ENCODE results near the gene LGALS8. TPM values are rescaled to one million over a fixed set of nuclear protein-coding genes. Genes with fewer than 3 reads are reported as not detected.
A peak's percentile ranks its signal among the peaks of the same experiment; 100 is the strongest.

The LGALS8 gene
- polyA plus RNA-seq, 1 donor (not counting 4 experiments of a cell fraction or from before 2014, with no cell fraction given): 75.2 TPM

GRCh38 chr1:236489710-236490377, 33.9 kb upstream of the LGALS8 start:
- H3K36me3 ChIP-seq (ENCODE audit: control insufficient read depth in 2 of 2, extremely low read depth in 1 of 2, insufficient read depth in 2 of 2, low read length in 2 of 2): no peaks in the 10 kb centered on the region
- H3K9me3 ChIP-seq (ENCODE audit: control insufficient read depth, low read depth, low read length): no peaks in the 10 kb centered on the region
- H4K20me1 ChIP-seq (ENCODE audit: control insufficient read depth, extremely low read depth, insufficient read depth, low read length): no peaks in the 10 kb centered on the region
- dilution Hi-C loops (cut with MboI; ENCODE audit: extremely low pct_ligation_motif_present, low sequenced_read_pairs): loop anchor here (10.0 kb wide), 1 partner anchor 355 kb away; no protein-coding TSS in a partner anchor
- no peak overlapping the region for H3K4me3 ChIP-seq (ENCODE audit: control insufficient read depth in 2 of 3, extremely low read depth in 1 of 3, insufficient read depth in 2 of 3, low read depth in 1 of 3, low read length in 3 of 3)
- H3K4me2 ChIP-seq (ENCODE audit: control insufficient read depth, extremely low read depth, insufficient read depth, low read depth, low read length): peak overlapping the region; percentile 38
- no peak overlapping the region for H2AFZ ChIP-seq (ENCODE audit: control insufficient read depth, low read length)
- DNase-seq (ENCODE audit: low read depth, low spot score): no peak
- H3K27me3 ChIP-seq (ENCODE audit: control insufficient read depth, extremely low read depth, insufficient read depth, low read length): no peaks in the 10 kb centered on the region
- H3K27ac ChIP-seq (ENCODE audit: control insufficient read depth, insufficient read depth, low read length): no peak overlapping the region
- H3K79me2 ChIP-seq (ENCODE audit: control insufficient read depth, insufficient read depth, low read length): no peaks in the 10 kb centered on the region
- no peak overlapping the region for H3K9ac ChIP-seq (ENCODE audit: control insufficient read depth, extremely low read depth, insufficient read depth, low read length)
- FAIRE-seq: no peak
- no peaks in the 10 kb centered on the region for H3K9me1 ChIP-seq (ENCODE audit: control insufficient read depth, extremely low read depth, insufficient read depth, low read length)
- TF ChIP-seq CTCF (optimal IDR thresholded peaks at IDR 0.05 in 1 of 3, IDR thresholded peaks at IDR 0.05 in 1 of 3, conservative IDR thresholded peaks at IDR 0.05 in 1 of 3; ENCODE audit: extremely low read depth in 1 of 3, insufficient read depth in 2 of 3, low read length in 3 of 3) (peak; percentile 28 to 44 (median 40)), EZH2 (IDR thresholded peaks at IDR 0.05; ENCODE audit: low read length) (no peak)
- no peaks in the 10 kb centered on the region for H3K4me1 ChIP-seq (ENCODE audit: control insufficient read depth, extremely low read depth, insufficient read depth, low read length)

- no peak overlapping the region for H3K4me2 ChIP-seq (ENCODE audit: control insufficient read depth, extremely low read depth, insufficient read depth, low read depth, low read length)
- H2AFZ ChIP-seq (ENCODE audit: control insufficient read depth, low read length): no peak overlapping the region
- H3K36me3 ChIP-seq (ENCODE audit: control insufficient read depth in 2 of 2, extremely low read depth in 1 of 2, insufficient read depth in 2 of 2, low read length in 2 of 2): no peaks in the 10 kb centered on the region
- no peaks in the 10 kb centered on the region for H3K9me1 ChIP-seq (ENCODE audit: control insufficient read depth, extremely low read depth, insufficient read depth, low read length)
- no peaks in the 10 kb centered on the region for H3K9me3 ChIP-seq (ENCODE audit: control insufficient read depth, low read depth, low read length)
- H3K27ac ChIP-seq (ENCODE audit: control insufficient read depth, insufficient read depth, low read length): no peak overlapping the region
- no peaks in the 10 kb centered on the region for H3K4me1 ChIP-seq (ENCODE audit: control insufficient read depth, extremely low read depth, insufficient read depth, low read length)
- DNase-seq (ENCODE audit: low read depth, low spot score): no peak
- dilution Hi-C loops (cut with MboI; ENCODE audit: extremely low pct_ligation_motif_present, low sequenced_read_pairs): loop anchor here (10.0 kb wide), 1 partner anchor 357 kb away; no protein-coding TSS in a partner anchor
- H3K27me3 ChIP-seq (ENCODE audit: control insufficient read depth, extremely low read depth, insufficient read depth, low read length): no peaks in the 10 kb centered on the region
- no peak for TF ChIP-seq CTCF (optimal IDR thresholded peaks at IDR 0.05 in 1 of 3, IDR thresholded peaks at IDR 0.05 in 1 of 3, conservative IDR thresholded peaks at IDR 0.05 in 1 of 3; ENCODE audit: extremely low read depth in 1 of 3, insufficient read depth in 2 of 3, low read length in 3 of 3)
- TF ChIP-seq EZH2 (IDR thresholded peaks at IDR 0.05; ENCODE audit: low read length): no peak
- no peak overlapping the region for H3K4me3 ChIP-seq (ENCODE audit: control insufficient read depth in 2 of 3, extremely low read depth in 1 of 3, insufficient read depth in 2 of 3, low read depth in 1 of 3, low read length in 3 of 3)
- H3K79me2 ChIP-seq (ENCODE audit: control insufficient read depth, insufficient read depth, low read length): no peaks in the 10 kb centered on the region
- H4K20me1 ChIP-seq (ENCODE audit: control insufficient read depth, extremely low read depth, insufficient read depth, low read length): no peaks in the 10 kb centered on the region
- H3K9ac ChIP-seq (ENCODE audit: control insufficient read depth, extremely low read depth, insufficient read depth, low read length): no peak overlapping the region
- no peak for FAIRE-seq
Measured at GRCh38 chr1:236491469-236492136, 32.2 kb upstream of the LGALS8 start.
